Measurements from ENCODE around the gene RAD52.

DNA sequence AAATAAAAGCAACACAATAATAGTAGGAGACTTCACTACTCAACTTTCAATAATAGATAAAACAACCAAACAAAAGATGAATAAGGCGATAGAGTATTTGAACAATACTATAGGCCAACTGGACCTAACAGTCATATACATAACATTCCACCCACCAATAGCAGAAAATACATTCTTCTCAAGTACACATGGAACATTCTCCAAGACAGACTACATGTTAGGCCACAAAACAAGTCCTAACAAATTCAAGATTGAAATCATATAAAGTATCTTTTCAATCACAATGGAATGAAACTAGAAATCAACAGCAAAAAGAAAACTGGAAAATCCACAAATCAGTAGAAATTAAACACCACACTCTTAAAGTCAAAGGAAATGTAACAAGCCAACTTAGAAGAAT lies 28.8 kb downstream of the RAD52 start:
- TF ChIP-seq, protein P1, sequence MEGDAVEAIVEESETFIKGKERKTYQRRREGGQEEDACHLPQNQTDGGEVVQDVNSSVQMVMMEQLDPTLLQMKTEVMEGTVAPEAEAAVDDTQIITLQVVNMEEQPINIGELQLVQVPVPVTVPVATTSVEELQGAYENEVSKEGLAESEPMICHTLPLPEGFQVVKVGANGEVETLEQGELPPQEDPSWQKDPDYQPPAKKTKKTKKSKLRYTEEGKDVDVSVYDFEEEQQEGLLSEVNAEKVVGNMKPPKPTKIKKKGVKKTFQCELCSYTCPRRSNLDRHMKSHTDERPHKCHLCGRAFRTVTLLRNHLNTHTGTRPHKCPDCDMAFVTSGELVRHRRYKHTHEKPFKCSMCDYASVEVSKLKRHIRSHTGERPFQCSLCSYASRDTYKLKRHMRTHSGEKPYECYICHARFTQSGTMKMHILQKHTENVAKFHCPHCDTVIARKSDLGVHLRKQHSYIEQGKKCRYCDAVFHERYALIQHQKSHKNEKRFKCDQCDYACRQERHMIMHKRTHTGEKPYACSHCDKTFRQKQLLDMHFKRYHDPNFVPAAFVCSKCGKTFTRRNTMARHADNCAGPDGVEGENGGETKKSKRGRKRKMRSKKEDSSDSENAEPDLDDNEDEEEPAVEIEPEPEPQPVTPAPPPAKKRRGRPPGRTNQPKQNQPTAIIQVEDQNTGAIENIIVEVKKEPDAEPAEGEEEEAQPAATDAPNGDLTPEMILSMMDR (IDR thresholded peaks at IDR 0.05; ENCODE audit: low read length), result no peak
- TF ChIP-seq EZH2phosphoT487 (IDR thresholded peaks at IDR 0.05; ENCODE audit: low read length), result no peak
- no peak for TF ChIP-seq EZH2 (optimal IDR thresholded peaks at IDR 0.05; ENCODE audit: low read depth, low read length)
